ENCODE measurements around the gene NXT1. TPM values are rescaled to one million over a fixed set of nuclear protein-coding genes. Genes with fewer than 3 reads are reported as not detected.

The NXT1 gene
- total RNA-seq, 1 donor from 2014 or later = 71.6 TPM

DNA sequence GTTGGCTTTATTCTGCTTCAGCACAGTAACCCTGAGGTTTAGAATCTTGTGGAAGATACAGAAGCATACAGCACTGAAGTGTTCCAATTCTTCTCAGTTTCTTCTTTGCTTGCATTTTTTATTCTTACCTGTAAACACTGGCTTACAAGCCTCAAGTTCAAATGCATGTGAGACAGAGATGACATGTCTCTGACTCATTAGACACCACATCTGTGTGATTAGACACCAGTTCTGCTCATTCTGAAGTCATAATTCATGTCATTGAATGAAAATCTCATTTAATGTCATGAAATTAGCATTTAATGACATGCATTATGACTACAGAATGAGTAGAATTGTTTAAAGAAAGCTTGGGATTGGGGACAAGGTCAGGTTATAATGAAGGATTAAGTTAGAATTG, 17.2 kb downstream of the NXT1 start:
- H3K4me3 ChIP-seq (ENCODE audit: low read depth, low read length) = no peak overlapping the region
- DNase-seq (ENCODE audit: low read depth) = no peak
- TF ChIP-seq, protein P1, sequence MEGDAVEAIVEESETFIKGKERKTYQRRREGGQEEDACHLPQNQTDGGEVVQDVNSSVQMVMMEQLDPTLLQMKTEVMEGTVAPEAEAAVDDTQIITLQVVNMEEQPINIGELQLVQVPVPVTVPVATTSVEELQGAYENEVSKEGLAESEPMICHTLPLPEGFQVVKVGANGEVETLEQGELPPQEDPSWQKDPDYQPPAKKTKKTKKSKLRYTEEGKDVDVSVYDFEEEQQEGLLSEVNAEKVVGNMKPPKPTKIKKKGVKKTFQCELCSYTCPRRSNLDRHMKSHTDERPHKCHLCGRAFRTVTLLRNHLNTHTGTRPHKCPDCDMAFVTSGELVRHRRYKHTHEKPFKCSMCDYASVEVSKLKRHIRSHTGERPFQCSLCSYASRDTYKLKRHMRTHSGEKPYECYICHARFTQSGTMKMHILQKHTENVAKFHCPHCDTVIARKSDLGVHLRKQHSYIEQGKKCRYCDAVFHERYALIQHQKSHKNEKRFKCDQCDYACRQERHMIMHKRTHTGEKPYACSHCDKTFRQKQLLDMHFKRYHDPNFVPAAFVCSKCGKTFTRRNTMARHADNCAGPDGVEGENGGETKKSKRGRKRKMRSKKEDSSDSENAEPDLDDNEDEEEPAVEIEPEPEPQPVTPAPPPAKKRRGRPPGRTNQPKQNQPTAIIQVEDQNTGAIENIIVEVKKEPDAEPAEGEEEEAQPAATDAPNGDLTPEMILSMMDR (IDR thresholded peaks at IDR 0.05; ENCODE audit: insufficient read depth, low read length, poor library complexity, severe bottlenecking) = no peak
- no peaks in the 10 kb centered on the region for H3K27me3 ChIP-seq (ENCODE audit: control insufficient read depth, insufficient read depth, low read length)
- H3K36me3 ChIP-seq (ENCODE audit: control insufficient read depth, insufficient read depth, low read length) = peaks cover 2% of the 10 kb centered on the region

DNA sequence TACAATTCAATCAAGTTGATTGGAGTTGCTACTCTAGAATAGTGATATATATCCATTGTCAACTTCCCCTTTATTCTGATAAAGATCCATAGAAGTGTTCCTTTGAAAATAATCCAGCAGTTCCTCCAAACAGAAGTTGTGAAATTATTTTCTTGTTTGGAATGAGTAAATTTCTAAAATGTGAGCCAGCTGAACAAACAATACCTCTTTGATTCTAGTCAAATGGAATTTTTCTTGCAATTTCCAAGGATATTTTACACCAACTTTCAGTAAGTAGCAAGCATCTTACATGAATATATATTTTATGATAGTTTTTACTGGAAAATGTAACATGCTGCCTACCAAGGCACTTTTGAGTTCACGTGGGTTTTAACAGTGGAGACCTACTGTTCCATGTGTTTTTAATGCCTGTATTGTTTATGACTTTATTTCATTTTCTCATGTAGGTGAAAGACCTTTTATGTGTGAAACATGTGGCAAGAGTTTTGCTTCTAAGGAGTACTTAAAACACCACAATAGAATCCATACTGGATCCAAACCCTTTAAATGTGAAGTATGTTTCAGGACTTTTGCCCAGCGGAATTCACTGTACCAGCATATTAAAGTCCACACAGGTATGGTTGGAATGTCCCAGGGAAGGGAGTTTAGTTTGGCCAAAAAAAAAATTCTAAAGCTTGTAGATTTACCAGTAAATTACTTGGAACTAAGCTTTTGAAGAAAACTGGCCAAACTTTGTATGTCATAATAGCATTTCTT, 17.9 kb downstream of the NXT1 start:
- Histone ChIP-seq H3K27me3 (ENCODE audit: control insufficient read depth, insufficient read depth, low read length) (no peaks in the 10 kb centered on the region), H3K36me3 (ENCODE audit: control insufficient read depth, insufficient read depth, low read length) (peaks cover 2% of the 10 kb centered on the region), H3K4me3 (ENCODE audit: low read depth, low read length) (no peak overlapping the region)
- DNase-seq (ENCODE audit: low read depth) = no peak
- TF ChIP-seq, protein P1 (IDR thresholded peaks at IDR 0.05; ENCODE audit: insufficient read depth, low read length, poor library complexity, severe bottlenecking) = no peak

GRCh38 chr20:23369072-23369823, 18.7 kb downstream of the NXT1 start:
- DNase-seq (ENCODE audit: low read depth) = no peak
- Histone ChIP-seq H3K27me3 (ENCODE audit: control insufficient read depth, insufficient read depth, low read length) (no peaks in the 10 kb centered on the region), H3K36me3 (ENCODE audit: control insufficient read depth, insufficient read depth, low read length) (peaks cover 2% of the 10 kb centered on the region), H3K4me3 (ENCODE audit: low read depth, low read length) (no peak overlapping the region)
- TF ChIP-seq, protein P1 (IDR thresholded peaks at IDR 0.05; ENCODE audit: insufficient read depth, low read length, poor library complexity, severe bottlenecking) = no peak

- Histone ChIP-seq H3K4me3 (ENCODE audit: low read depth, low read length) (no peak overlapping the region), H3K27me3 (ENCODE audit: control insufficient read depth, insufficient read depth, low read length) (no peaks in the 10 kb centered on the region), H3K36me3 (ENCODE audit: control insufficient read depth, insufficient read depth, low read length) (peaks cover 2% of the 10 kb centered on the region)
- TF ChIP-seq, protein P1 (IDR thresholded peaks at IDR 0.05; ENCODE audit: insufficient read depth, low read length, poor library complexity, severe bottlenecking) = no peak
- no peak for DNase-seq (ENCODE audit: low read depth)
Observed at GRCh38 chr20:23370274-23370673, 19.7 kb downstream of the NXT1 start.

- TF ChIP-seq, protein P1 (IDR thresholded peaks at IDR 0.05; ENCODE audit: insufficient read depth, low read length, poor library complexity, severe bottlenecking) = no peak
- Histone ChIP-seq H3K36me3 (ENCODE audit: control insufficient read depth, insufficient read depth, low read length) (peaks cover 4% of the 10 kb centered on the region), H3K27me3 (ENCODE audit: control insufficient read depth, insufficient read depth, low read length) (no peaks in the 10 kb centered on the region), H3K4me3 (ENCODE audit: low read depth, low read length) (no peak overlapping the region)
- no peak for DNase-seq (ENCODE audit: low read depth)
Observed at GRCh38 chr20:23370873-23371272, 20.3 kb downstream of the NXT1 start.

All from kidney epithelial cell (primary cell).